G401.6 (cell line): ENCODE data around the gene CHCHD10.
"Not testable (repeated sequence)": the region's sequence is repeated elsewhere in the genome, so short reads cannot be mapped to it uniquely, and the experiment has no call there.

Source experiments
- FAIRE-seq: peaks from 2 replicates; lab custom pipeline; 2012; peaks lifted over from hg19 to GRCh38; lab: Jason Lieb, UNC

The CHCHD10 gene

DNA sequence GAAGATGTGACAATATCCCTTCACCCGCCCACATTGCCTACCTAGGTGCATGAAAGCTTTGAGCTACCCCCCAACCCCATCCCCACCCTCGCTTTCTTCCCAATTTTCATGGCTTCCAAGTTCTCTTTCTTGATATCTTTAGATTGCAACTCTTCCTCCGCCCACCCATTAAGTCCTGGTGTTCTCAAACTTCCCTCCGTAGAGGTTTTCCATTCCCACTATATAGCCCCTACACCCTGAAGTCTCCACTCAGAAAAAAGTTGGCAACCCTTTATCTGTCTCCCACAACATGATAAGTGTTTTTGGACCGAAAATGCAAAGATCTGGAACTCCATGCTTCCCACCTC lies 17.4 kb downstream of the CHCHD10 start:
- no peak for FAIRE-seq

DNA sequence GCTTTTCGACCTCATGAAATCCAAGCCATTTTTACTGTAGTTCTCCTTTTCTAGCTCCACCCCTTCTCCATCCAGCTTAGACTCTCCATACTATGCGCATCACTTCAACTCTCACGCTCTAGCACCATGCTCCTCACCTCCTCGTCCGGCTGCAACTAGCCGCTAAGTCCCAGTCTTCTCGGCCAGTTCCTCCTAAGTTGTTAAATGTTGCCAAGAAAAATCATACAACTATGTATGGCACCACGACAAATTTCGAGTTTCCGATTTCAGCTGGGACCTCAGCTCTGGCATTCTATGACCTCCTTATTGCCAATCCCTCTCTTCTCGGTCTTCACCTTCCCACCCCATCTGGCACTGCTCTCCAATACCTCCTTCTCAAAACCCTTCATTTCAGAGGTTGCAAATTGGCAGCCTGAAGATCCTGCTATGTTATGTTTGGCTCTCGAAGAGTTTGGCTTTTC lies 17.9 kb downstream of the CHCHD10 start:
- FAIRE-seq, result no peak

DNA sequence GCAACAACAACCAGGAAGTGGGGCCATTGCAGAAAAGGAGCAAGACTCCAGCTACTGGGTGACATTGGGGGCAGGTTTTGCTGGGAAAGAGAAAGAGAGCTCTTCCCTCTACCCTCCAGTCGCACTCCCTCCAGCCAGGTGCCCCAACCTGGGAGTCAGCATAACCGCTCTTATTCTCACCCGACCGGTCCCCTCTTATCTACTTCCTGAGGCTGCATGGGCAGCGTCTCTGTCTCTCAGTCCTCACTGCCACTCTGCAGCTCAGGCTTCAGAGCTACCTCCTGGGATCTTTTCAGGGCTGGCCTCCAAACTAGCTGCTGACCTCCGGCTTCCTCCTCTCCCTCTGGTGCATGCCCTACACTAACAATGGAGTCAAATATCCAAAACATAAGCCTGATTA lies 22.0 kb downstream of the CHCHD10 start:
- FAIRE-seq, result no peak

DNA sequence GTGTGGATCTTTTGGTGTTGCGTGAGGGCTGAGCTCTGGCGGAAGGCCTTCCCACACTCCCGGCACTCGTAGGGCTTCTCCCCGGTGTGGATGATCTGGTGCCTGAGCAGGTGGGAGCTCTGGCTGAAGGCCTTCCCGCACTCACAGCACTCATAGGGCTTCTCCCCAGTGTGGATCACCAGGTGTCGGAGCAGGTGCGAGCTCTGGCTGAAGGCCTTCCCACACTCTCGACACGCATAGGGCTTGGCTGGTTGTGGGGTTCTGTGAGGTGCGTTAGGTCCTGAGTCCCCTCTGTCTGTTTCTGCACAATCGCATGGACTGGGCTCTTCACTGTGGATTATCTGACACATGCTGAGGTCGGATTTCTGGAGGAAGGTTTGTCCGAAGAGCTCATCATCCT lies 23.3 kb downstream of the CHCHD10 start:
- FAIRE-seq, result no peak

- FAIRE-seq, result no peak
Observed at GRCh38 chr22:23744001-23744400, 23.8 kb downstream of the CHCHD10 start.

DNA sequence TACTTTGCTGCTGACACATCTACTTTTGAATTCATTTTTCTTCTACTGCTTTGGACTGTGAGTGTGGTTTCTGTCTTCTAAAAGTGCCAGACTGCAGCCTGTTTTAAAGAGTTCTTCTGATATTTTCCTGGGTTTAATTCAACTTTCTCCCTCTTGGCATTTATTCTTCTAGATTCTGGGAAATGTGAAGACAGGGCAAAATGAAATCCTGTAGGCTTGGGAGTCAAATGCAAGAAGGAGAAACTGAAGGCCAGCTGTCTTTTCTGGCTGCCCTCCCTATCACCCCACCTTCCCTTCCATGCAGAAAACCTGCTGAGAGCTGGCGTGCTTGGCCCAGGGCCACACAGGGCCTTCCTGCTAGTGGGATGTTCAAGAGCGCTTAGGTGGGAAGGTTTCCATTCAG lies 24.5 kb downstream of the CHCHD10 start:
- FAIRE-seq, result no peak

GRCh38 chr22:23742505-23743264 lies 25.1 kb downstream of the CHCHD10 start:
- FAIRE-seq, result no peak

DNA sequence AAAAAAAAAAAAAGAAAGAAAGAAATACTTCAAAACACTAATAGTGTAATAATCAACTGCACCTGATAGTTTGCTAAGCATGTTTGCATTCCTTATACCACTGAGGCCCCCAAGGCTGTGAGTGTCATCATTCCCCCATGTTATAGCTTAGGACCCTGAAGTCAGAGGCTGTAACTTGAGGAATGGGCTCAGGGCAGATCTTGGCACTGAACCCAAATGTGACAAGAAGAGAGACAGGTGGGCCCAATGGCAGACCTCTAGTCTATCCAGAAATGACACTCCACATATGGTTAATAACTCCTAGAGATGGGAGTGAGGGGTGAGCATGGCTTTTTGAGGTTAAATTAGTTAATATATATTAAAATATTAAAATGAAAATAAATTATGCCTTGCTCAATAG lies 30.1 kb downstream of the CHCHD10 start:
- FAIRE-seq, result no peak

DNA sequence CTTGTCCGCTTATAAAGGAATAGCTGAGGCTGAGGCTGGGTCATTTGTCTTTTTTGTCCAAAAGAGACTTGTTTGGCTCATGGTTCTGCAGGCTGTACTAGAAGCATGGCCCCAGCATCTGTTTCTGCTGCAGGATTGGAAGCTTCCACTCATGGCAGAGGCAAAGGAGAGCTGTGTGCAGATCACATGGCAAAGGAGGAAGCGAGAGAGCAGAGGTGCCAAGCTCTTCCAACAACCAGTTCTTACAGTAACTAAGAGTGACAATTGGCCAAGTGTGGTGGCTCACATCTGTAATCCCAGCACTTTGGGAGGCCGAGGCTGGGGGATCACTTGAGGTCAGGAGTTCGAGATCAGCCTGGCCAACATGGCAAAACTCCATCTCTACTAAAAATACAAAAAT lies 39.7 kb downstream of the CHCHD10 start:
- not testable (repeated sequence) for FAIRE-seq

DNA sequence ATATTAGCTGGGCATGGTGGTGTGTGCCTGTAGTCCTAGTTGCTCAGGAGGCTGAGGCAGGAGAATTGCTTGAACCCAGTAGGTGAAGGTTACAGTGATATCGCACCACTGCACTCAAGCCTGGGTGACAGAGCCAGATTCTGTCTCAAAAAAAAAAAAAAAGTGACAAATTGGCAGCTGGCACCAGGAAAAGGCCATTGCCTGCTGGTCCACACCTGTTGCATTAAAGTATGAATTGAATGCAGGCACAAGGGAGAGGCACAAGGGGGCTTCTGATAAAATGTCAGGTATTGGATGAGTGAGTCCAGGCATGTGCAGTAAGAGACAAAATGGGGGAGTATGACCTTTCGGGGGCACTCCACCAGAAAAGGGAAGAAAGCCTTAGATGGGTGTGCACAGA lies 45.0 kb downstream of the CHCHD10 start:
- FAIRE-seq, result no peak

DNA sequence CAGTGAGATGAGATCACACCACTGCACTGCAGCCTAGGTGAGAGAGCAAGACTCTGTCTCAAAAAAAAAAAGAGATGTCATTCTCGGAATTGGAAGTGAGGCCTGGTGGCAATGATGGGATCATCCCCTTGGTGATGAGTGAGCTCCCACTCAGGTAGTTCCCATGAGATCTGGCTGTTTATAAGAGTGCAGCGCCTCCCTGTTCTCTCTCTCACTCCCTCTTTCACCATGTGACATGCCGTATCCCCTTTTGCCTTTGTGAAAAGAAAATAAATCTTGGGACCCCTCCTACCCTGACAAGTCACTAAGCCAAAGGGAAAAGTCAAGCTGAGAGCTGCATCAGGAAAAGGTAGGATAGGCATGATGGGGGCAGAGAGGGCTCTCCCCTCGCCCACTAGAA lies 45.6 kb downstream of the CHCHD10 start:
- no peak for FAIRE-seq

- no peak for FAIRE-seq
Observed at GRCh38 chr22:23720855-23721254, 46.9 kb downstream of the CHCHD10 start.

DNA sequence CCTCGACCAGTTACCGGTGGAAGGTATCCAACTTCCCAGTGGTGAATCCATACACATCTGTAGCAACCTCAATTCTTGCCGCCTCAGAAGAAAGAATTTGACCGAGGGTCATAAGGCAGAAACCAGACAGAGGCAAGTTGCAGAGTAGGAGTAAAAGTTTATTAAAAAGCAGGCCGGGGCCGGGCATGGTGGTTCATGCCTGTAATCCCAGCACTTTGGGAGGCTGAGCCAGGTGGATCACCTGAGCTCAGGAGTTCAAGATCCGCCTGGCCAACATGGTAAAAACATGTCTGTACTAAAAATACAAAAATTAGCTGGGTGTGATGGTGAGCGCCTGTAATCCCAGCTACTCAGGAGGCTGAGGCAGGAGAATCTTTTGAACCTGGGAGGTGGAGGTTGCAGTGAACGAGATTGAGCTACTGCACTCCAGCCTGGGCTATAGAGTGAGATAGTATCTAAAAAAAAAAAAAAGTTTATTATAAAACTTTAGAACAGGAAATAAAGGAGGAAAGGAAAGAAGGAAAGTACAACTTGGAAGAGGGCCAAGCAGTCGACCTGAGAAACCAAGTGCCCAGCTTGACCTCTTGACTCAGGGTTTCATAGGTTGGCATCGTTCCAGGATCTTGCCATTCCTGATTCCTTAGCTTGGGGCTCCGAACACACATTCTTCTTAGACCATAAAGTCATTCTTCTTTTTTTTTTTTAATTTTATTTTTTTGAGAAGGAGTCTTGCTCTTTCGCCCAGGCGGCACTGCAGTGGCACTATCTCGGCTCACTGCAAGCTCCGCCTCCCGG lies 49.2 kb downstream of the CHCHD10 start:
- no peak for FAIRE-seq

DNA sequence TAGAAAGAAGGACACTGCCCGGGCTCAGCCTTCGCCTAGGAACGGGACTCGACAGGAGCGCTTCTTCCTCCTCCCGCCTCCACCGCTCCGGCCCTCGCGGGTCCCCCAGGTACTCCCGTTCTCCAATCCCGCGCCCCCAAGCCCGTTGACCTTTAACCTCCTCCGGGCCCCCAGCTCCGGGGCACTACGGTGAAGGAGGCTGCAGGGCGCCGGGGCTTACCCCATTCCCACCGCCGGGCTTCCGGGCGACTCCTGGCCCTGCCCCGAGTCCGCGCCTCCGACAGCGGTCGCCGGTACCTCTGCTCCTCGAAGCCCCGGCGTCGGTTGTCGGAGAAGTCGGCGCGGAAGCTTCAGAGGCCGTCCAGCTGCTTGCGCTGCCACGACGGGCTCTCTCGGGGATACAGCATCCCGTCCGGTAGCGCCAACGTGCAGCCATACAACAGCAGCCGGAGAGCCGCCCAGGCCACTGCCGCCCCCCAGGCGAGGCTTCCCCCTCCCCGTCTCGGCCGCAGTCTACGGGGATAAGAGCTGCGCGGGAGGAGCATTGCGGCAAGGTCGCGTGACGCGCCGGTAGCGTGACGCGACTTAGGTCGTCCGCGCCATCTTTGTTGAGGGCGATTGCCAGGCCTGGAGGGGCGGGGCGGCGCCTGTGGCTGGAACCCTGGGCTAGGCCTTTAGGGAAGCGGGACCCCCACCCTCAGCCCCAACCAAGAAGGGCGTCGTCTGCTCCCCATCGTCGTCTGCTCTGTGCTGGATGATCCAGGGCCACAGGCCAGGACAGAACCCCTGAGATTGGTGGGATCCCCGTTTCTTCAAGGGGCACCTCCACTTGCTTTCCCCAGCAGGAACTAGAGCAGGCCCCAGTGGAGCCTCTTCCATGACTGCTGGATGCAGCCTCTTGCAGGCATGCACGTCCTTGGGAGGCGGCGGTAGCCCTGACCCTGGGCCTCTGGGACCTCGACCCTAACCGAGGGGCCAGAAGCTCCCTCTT lies 50.7 kb downstream of the CHCHD10 start:
- FAIRE-seq, result no peak
